SHP77 treated with DMSO at 0.1 percent for 48 hours (cell line): ENCODE results near the gene HIGD1A.

Source experiments
- DNase-seq: peaks from one replicate; lab custom pipeline; 2025; lab: John Stamatoyannopoulos, UW

HIGD1A gene

DNA sequence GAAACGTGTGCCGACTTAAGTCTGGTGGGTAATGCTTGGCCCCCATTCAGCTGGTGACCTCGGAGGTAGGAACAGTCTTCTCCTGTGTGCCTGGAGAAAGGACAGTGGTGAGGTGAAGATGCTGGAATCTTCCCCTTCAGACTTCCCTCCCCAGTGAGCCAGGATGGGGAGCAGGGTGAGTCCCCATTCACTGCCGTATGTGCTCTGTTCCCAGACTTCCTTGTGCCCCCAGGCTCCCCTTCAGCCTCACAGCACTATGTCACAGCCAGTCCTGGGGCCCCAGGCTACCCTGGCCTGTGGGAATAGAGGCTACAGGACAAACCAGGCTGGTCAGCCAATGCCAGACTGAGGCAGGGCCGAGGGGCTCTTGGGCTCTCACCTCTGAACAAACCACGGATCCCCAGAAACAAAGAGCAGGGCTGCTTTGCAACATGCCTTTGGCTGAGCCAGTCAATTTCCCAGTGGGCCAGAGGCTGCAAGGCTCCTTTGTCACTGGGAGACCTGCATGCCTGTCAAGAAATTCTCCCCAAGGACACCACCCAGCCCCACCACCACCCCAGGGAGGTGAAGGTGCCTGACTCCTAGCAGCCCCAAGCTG lies 69.9 kb downstream of the HIGD1A start:
- no peak for DNase-seq

DNA sequence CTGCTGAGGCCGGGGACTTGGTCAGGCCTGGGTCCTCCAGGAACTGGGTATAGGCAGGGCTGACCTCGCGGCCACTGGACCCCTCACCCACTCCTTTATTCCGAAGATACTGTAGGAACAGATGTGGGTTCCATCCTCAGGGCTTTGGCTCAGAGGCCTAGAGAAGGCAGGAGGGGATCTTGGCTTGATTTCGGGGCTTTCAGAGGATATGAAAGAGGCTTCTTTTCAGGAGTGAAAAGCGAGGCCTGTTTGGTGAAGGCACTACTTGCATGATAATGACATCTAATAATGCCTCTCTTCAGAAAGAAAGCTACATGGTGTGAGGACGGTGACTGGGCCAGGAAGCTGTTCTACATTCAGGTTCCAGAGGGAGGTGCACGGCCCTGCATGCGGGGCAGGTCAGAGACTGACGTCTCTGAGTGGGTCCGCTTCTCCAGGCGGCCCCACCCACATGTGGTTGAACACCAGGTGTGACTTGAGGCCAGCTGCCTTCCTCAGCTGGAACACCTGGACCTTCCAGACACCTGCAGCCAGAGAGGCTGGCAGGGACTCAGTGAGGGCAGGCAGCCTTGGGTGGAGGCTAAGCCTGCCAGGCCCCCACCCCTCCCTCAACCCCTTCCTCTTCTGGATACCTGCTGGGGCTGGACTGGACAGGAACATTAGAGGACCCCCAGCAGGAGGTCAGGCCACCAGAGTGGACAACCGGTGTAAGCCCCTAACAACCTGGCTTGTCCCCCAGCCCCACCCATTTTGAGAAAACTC lies 70.6 kb downstream of the HIGD1A start:
- no peak for DNase-seq
